Uterus (tissue), 4 donors: ENCODE results near the gene CFAP73. TPM values are rescaled to one million over a fixed set of nuclear protein-coding genes. Genes with fewer than 3 reads are reported as not detected.

Experiments
- DNase-seq, 2 donors: peaks; one replicate each; pipeline ENCODE4 v3.0.0-alpha.2; 2019 to 2020
- H3K27ac ChIP-seq, 2 donors: fragments of 200-600 bp; sonication (generic); 1 replicate in 1 of 2; 2 replicates in 1 of 2; pipeline ENCODE4 v1.5.1; 2016 to 2018
- H3K27me3 ChIP-seq, 2 donors: fragments of 200-600 bp; sonication (generic); one replicate each; pipeline ENCODE4 v1.5.1; 2018 to 2019; ENCODE audit warnings: control low read depth in 1 of 2
- H3K36me3 ChIP-seq, 2 donors: fragments of 200-600 bp; sonication (generic); one replicate each; pipeline ENCODE4 v1.5.1; 2019; ENCODE audit warnings: control low read depth in 1 of 2
- H3K4me1 ChIP-seq, 2 donors: fragments of 200-600 bp; sonication (generic); one replicate each; pipeline ENCODE4 v1.5.1; 2018 to 2019; ENCODE audit warnings: control low read depth in 1 of 2
- H3K4me3 ChIP-seq, 2 donors: fragments of 200-600 bp; sonication (generic); 1 replicate in 1 of 2; 2 replicates in 1 of 2; pipeline ENCODE4 v1.5.1; 2018 to 2019; ENCODE audit warnings: mild to moderate bottlenecking in 1 of 2
- H3K9me3 ChIP-seq, 2 donors: fragments of 200-600 bp; sonication (generic); one replicate each; pipeline ENCODE4 v1.5.1; 2019; ENCODE audit warnings: control low read depth in 1 of 2
- POLR2A ChIP-seq, 2 donors: fragments of 450-650 bp; IDR thresholded peaks; one replicate each; pipeline ENCODE4 v1.6.1; 2016; ENCODE audit warnings: antibody characterized with exemption in 2 of 2, mild to moderate bottlenecking in 1 of 2, moderate library complexity in 1 of 2
- intact Hi-C: fragments of 100-400 bp; cut with DNase I; formaldehyde crosslinking; loops from one replicate; pipeline ENCODE4 v1.15.1; 2023; ENCODE audit warnings: low total_unique reads
- total RNA-seq, 4 donors: library from RNA; depleted of rRNA in 3 of 4; stranded (reverse); fragments of >200 nt in 3 of 4; gene quantifications; one replicate each; pipeline versions ENCODE4 v1.1.0 to v1.2.4, GENCODE V29; 2014 to 2023
- TF ChIP-seq, protein P1 (sequence below), 4 experiments: fragments of 200-600 bp in 2 of 4; fragments of 450-650 bp in 2 of 4; sonication (generic) in 2 of 4; IDR thresholded peaks; one replicate each; pipeline ENCODE4 v1.5.1; 2016 to 2019; ENCODE audit warnings: antibody characterized with exemption in 4 of 4, mild to moderate bottlenecking in 2 of 4, moderate library complexity in 1 of 4
- donor health status: DM: yes; HTN: yes; CAD: no.

CFAP73 gene
- total RNA-seq = 1 to 10 TPM in 1 of 4 donors, under 1 TPM in 1, not detected in 2; 0.67 to 2.6 TPM

GRCh38 chr12:113149361-113150150 is at the start of gene CFAP73:
Gene CFAP73 (plus strand): TSS chr12:113149724. CDS start chr12:113149858, 134 bp downstream.
- intact Hi-C loops = no loop called here
- TF ChIP-seq POLR2A (IDR thresholded peaks at IDR 0.05) = no peak
- H3K4me1 ChIP-seq = peaks cover 0 to 10% of the 10 kb centered on the region in 2 donors
- peaks cover 8 to 13% of the 10 kb centered on the region in 2 donors for H3K27me3 ChIP-seq
- no peak within 1 kb of the TSS for H3K27ac ChIP-seq
- H3K4me3 ChIP-seq = no peak within 1 kb of the TSS
- no peaks in the 10 kb centered on the region for H3K36me3 ChIP-seq
- no peak for DNase-seq
- H3K9me3 ChIP-seq = no peaks in the 10 kb centered on the region

- intact Hi-C loops = no loop called here
- Histone ChIP-seq H3K9me3 (no peaks in the 10 kb centered on the region), H3K36me3 (no peaks in the 10 kb centered on the region), H3K27ac (no peak overlapping the region), H3K27me3 (peaks cover 0 to 7% of the 10 kb centered on the region in 2 donors), H3K4me1 (no peaks in the 10 kb centered on the region), H3K4me3 (no peak overlapping the region)
- no peak for DNase-seq
- TF ChIP-seq POLR2A (IDR thresholded peaks at IDR 0.05) = no peak
- TF ChIP-seq, protein P1, sequence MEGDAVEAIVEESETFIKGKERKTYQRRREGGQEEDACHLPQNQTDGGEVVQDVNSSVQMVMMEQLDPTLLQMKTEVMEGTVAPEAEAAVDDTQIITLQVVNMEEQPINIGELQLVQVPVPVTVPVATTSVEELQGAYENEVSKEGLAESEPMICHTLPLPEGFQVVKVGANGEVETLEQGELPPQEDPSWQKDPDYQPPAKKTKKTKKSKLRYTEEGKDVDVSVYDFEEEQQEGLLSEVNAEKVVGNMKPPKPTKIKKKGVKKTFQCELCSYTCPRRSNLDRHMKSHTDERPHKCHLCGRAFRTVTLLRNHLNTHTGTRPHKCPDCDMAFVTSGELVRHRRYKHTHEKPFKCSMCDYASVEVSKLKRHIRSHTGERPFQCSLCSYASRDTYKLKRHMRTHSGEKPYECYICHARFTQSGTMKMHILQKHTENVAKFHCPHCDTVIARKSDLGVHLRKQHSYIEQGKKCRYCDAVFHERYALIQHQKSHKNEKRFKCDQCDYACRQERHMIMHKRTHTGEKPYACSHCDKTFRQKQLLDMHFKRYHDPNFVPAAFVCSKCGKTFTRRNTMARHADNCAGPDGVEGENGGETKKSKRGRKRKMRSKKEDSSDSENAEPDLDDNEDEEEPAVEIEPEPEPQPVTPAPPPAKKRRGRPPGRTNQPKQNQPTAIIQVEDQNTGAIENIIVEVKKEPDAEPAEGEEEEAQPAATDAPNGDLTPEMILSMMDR (IDR thresholded peaks at IDR 0.05) = no peak
These were observed 49.8 kb upstream of the CFAP73 start for GRCh38 chr12:113099764-113100163.

GRCh38 chr12:113101751-113102150 is 47.8 kb upstream of the CFAP73 start:
- no peak overlapping the region for H3K4me3 ChIP-seq
- H3K4me1 ChIP-seq = no peaks in the 10 kb centered on the region
- no peak overlapping the region for H3K27ac ChIP-seq
- peaks cover 0 to 7% of the 10 kb centered on the region in 2 donors for H3K27me3 ChIP-seq
- no peak for DNase-seq
- H3K36me3 ChIP-seq = no peaks in the 10 kb centered on the region
- TF ChIP-seq POLR2A (IDR thresholded peaks at IDR 0.05) = no peak
- TF ChIP-seq, protein P1 (IDR thresholded peaks at IDR 0.05) = no peak
- no peaks in the 10 kb centered on the region for H3K9me3 ChIP-seq
- intact Hi-C loops = no loop called here

DNA sequence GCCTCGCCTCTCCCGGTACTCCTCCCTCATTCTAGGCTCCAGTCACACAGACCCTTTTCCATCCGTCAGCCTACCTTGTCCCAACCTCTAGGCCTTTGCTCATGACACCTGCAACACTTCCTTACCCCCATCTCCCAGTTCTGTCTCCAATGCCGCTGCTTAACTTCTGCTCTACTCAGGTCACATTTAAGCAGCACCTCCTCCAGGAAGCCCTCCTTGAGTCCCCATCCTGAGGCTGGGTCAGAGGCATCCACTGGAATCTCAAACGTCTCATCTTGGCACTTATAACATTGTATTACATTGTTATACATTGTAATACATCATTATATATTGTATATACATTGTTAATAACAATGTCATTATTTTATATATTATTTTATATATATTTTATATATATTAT is 46.7 kb upstream of the CFAP73 start:
- H3K27me3 ChIP-seq = peaks cover 0 to 7% of the 10 kb centered on the region in 2 donors
- TF ChIP-seq, protein P1 (IDR thresholded peaks at IDR 0.05) = no peak
- no peak for TF ChIP-seq POLR2A (IDR thresholded peaks at IDR 0.05)
- intact Hi-C loops = no loop called here
- H3K9me3 ChIP-seq = no peaks in the 10 kb centered on the region
- no peaks in the 10 kb centered on the region for H3K36me3 ChIP-seq
- H3K4me1 ChIP-seq = no peaks in the 10 kb centered on the region
- H3K27ac ChIP-seq = no peak overlapping the region
- DNase-seq = no peak
- H3K4me3 ChIP-seq = no peak overlapping the region

GRCh38 chr12:113103756-113104450 is 45.6 kb upstream of the CFAP73 start:
- Histone ChIP-seq H3K27me3 (peaks cover 0 to 7% of the 10 kb centered on the region in 2 donors), H3K36me3 (no peaks in the 10 kb centered on the region), H3K27ac (no peak overlapping the region), H3K9me3 (no peaks in the 10 kb centered on the region), H3K4me3 (no peak overlapping the region), H3K4me1 (no peaks in the 10 kb centered on the region)
- intact Hi-C loops = no loop called here
- DNase-seq = no peak
- no peak for TF ChIP-seq POLR2A (IDR thresholded peaks at IDR 0.05)
- TF ChIP-seq, protein P1 (IDR thresholded peaks at IDR 0.05) = no peak
